HG02571 (cell line): ENCODE data around the gene AFAP1.

Source experiments
- ATAC-seq: cut with Tn5 transposase; IDR thresholded peaks from one replicate; pipeline ENCODE4 v1.9.1; 2021; ENCODE audit warnings: mild to moderate bottlenecking, moderate library complexity; ENCODE audit not compliant: unreplicated experiment

The AFAP1 gene

DNA sequence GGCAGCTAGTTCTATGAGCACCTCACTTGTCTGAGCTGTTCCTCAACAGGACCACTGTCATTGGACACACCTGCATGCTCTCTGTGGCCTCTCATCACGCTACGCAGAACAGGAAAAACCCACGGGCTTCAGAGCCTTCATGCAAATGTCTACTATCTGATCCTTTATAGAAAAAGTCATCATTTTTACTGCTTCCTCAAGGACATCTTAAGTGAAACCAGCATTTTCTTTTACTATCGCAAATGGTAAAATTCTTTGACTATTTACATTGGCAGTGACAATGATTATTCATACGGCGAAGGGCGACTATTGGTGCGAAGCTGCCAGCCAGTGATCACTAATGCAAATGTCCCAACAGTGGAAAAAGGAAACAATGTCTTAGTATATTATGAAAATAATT lies 147.0 kb downstream of the AFAP1 start:
- ATAC-seq, result no peak

DNA sequence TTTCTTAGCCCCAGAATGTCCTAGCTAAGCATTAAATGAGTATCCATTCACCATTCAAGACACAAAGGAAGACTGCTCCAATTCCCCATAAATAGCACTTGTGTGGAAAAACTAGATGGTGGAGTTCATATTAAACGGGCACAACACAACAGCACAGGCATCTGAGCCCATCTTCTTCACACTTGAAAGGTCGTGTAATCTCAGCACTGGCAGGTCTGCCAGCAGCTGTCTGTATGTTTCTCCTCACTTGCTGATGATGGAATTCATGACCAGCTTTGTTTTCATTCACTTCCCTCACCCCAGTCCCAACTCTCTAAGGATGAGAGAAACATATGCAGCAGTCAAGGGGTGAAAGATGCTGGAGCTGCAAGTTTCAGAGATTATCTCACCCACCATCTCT lies 148.7 kb downstream of the AFAP1 start:
- no peak for ATAC-seq

DNA sequence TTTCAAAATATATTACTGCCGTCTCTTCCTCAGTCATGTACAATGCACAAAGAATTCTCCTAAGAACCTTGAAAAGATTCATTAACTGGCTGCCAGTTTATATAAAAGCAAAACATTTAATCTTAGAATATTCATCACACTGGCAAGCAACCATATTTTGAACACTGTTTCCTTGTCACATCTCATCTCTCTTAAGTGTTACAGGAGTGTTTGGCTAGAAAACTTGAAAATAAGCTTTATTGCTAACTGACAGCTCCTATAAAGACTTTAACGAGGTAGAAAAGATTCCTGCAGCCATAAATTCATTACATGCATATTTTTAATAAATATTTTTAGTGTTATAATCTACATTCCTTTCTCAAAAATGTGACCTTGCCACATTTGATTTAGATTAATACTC lies 149.6 kb downstream of the AFAP1 start:
- no peak for ATAC-seq

DNA sequence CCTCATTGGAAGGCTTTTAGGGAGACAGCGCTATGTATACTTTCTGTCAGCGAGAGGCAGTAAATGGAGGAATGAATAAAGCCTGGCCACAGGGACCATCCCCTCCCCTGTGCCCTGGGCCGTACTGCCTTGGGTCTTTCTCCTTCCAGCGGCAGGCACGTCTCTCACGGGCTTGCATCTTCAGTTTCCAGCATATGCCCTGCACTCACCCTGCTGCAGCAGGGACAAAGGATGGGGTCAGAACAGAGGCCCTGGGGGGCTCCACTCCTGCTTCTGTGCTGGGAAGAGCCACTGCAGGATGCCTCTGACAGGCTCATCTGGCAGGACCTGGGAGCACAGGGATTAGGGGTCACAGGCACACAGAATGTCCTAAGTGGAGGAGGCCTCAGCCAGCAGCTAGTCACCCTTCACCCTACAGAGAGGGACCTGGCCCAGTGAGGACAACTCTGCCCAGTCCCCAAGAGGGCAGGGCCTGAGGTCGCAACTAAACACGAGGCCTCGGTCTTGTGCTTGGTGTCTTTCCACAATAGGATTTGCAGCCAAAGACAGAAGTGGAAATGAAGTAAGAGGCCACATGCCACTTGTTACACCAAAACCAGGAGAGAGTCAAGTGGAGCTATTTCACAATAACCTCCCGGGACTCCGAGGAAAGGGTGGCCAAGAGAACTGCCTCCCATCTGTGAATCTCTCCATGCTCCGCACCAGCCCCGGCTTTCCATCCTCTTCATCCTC lies 150.8 kb downstream of the AFAP1 start:
- ATAC-seq, result no peak

DNA sequence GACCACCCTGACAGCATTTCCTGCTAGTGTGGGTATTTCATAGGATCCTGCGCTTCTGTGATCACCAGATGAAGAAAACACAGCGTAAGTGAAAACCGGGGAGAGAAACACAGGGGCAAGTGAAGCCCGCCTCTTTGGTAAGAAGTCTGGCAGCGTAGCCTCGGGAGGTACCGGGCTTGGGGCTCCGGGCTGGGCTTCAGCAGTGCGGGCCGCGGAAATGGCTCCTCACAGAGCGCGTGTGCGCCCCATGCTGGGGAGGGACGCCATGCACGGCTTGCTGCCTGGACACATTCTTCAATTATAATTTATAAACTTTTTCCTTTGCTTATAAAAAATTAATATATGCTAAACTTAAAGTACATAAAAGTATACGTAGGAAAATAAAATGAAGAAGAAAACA lies 151.5 kb downstream of the AFAP1 start:
- no peak for ATAC-seq

DNA sequence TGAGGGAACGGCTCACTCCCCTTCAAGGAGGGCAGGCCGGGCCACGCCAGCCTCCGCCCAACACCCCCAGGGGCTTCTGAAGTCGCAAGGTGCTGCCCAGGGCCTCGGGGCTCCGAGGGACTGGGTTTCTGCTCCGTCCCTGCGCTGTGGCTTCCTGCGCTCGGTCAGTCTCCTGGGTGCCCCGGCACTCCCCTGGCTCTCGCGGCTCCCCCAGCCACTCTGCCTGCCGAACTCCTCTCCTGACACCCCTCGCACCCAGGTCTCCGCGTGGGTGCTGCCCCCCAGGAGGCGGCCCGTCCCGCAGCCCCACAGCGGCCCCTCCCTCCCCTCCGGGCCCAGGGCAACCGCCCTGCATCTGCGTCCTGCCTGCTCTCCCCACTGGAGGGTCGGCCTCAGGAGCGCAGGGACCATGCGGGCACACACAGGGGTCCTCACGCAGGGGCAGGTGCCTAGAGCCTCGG lies 151.9 kb downstream of the AFAP1 start:
- ATAC-seq, result no peak

DNA sequence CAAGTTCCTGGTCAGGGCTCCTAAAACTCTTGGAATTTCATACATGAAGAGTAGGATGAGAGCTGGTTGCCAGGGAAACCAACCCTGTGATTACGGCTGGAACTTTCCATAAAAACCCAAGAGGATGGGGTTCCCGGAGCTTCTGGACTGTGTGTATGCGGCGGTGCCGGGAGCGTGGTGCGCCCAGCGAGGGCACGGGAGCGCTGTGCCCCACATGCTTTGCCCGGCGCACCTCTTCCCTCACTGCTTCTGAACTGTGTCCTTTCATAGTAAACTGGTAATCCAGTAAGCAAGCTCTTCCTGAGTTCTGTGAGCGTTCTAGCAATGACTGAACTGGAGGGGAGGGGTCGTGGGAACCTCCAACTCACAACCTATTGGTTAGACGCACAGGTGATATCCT lies 152.6 kb downstream of the AFAP1 start:
- no peak for ATAC-seq

DNA sequence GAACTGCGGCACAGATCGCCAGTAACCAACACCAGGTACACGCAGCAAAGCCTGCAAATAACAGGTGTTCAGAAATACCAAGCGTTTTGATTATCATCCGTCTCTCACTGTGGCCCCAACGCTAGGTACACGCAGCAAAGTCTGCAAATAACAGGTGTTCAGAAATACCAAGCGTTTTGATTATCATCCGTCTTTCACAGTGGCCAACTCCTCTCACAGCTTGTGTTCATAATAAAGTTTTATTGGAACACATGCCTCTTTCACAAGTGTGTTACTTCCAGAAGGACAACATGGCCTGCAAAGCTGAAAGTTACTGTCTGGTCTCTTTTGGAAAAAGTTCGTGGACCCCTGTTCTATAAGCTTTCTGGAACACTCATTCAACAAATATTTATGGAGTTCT lies 153.1 kb downstream of the AFAP1 start:
- ATAC-seq, result no peak

DNA sequence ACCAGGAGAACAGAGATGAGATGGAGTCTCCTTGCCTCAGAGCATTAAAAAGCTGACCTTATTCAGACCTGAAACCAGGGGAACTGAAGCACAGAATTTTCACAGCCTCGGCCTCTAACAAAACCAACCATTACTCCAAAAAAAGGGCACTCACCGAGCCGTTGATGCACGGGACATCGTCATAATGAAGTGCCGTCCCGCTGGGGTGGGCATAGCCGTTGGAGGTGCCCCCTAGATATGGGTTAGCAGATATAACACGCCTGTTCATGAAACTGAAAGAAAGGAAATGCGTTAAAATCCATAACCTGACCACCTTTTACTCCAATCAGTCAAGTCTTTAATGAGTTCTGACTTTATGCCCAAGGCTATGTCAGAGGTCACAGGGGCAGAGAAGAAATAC lies 153.6 kb downstream of the AFAP1 start:
- ATAC-seq, result no peak

DNA sequence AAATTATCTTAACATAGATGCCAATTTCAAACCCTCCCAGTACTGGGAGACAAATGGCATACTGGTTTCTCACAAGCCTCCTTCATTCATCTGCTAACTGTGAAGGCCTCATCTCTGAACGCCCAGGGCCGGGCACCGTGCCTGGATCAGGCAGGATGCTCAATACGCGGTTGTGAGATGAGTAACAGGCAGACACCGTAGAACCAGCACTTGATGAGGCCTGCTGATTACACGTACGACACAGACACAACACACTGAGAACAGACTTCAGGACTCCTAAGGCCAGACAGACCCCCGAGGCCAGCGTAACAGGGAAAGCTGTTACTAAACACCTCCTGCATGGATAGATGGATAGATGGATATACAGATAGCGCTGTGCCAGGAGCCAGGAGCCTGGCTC lies 154.6 kb downstream of the AFAP1 start:
- ATAC-seq, result no peak

DNA sequence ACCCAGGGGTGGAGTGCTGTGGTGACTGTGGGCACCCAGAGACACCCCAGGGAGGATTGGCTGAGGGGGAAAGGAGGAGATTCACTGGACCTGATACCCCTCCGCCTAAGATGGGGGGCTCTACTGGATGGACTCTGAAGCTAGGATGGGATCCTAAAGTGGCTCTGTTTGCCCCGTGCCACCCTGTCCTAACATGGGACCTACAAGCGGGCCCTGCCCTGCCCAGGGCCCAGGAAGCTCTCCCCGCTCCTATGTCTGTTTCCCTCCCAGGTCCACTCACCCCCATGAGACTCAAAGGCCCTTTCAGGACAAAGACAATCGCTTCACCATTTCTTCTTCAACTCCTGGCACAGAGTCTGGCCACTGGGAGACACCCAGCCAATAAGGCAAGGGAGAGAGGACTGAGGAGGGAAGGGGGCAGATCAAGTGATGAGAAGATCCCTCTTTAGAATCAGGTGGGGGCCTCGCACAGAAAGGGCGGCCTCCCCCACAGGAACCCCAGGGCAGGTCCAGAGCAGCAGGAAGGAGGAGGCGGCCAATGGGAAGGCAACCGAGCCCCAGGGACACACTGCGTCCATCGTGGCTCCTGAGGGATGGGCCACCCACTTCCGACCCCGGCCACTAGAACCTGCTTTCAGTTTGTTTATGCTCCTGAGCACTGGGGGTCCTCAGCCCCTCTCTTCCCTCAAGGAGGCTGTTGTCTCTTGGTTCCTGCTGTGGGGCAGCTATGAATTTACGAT lies 155.4 kb downstream of the AFAP1 start:
- ATAC-seq, result no peak

DNA sequence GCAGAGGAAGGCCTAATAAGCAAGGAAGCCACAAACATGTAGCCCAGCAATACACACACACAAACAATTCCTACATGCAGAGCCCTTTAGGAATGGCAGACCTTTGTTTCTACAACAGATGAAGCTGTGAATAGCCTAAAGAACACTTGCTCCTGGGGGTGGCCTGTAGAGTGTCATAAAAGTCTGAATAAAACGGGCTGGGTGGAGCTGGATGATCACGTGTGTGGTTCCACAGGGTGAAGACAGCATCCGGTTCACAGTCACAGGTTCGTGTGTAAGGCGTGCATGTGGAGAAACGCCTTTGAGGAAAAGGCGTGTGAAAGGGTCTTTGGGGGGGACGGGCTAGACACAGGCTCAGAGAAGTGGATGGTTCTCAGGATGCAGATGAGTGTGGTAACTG lies 156.1 kb downstream of the AFAP1 start:
- ATAC-seq, result no peak

DNA sequence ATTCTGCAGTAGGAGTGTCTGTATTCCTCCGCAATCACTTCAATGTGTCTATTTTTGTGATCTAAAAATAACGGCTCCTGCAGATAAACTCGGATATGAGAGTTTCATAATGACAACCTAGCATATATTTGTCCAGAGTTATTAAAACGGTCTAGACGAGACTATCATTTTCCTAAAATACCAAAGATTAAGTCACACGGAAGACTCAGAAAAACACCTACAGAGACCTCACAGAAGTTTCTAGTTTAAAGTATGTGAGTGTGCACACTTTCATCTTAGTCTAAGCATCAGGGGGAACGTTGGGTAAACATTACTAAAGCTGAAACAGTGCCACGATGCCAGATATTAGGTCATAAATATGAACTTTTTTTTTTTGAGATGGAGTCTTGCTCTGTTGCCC lies 156.9 kb downstream of the AFAP1 start:
- no peak for ATAC-seq

DNA sequence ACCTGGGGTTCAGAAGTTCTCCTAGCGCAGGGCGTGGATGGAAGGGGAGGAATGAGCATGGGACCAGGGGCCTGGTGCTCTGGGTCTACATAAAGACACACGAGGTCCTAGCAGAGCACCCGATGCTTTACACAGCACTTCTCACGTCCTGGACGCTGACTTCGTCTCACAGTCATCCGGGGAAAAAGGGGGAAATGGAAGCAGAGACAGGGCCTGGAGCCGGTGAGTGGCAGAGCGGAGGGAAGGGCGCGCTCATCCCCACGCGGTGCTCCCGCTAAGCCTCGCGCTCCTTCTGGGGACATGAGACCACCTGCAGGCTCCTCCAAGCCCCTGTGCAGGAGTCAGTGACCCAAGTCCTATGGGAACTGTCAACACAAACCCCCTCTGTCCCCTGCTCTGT lies 157.7 kb downstream of the AFAP1 start:
- no peak for ATAC-seq

DNA sequence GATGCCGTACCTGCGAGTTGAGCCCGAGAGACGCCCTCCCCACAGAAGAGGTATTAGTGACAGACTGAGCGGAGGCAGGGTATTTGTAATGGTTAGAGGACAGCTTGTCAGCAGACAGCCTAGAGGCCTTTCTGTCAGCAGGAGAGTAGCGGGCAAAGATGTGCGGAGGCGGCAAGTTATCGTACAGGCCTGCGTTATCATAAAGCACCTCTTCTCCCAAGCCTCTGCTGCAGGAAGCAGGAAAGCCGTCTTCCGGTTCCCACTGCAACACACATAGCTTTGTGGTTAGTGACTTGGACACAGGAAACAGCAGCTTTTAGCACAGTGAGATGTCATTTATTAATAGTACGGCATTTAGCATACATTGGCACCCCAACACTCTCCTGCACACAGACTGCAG lies 158.3 kb downstream of the AFAP1 start:
- ATAC-seq, result no peak

DNA sequence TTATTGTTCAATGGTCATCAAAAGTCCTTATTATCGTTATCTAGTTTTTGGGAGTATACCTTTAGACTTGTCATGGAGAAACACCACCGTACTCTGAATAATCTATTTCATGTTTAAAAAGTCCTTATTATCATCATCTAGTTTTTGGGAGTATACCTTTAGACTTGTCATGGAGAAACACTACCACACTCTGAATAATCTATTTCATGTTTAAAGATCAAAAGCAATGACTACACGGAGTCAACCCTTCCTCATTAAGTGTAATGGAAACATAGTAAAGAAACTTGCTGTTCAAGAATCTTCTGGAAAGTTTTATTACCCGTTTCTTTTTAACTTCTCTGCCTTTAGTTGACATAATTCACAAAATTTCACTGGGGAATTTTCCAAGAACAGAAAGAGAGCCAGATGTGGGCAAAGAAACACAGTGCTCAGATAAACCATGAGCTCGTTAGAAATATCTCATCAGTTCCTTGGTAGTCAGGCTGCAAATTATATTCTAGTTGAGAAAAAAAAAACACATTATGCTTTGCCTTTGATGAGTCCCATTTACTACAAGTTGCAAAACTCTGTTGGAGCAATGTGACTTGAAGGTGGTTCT lies 158.8 kb downstream of the AFAP1 start:
- ATAC-seq, result no peak

DNA sequence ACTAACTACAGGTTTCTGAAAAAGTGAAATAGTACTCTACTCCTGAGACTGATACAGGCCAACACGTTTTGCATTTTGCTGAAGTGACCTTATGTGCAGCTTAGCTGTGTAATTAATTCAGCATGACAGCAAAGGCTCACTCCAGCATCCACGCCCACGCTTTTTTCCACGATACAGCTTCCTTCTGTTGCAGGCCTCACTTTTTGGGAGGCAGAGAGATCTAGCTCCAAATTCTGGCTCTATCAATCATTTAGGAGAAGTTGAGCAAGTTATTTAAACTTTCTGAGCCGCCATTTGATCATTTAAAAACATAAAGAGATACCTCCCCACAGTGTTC lies 160.3 kb downstream of the AFAP1 start:
- ATAC-seq, result no peak

DNA sequence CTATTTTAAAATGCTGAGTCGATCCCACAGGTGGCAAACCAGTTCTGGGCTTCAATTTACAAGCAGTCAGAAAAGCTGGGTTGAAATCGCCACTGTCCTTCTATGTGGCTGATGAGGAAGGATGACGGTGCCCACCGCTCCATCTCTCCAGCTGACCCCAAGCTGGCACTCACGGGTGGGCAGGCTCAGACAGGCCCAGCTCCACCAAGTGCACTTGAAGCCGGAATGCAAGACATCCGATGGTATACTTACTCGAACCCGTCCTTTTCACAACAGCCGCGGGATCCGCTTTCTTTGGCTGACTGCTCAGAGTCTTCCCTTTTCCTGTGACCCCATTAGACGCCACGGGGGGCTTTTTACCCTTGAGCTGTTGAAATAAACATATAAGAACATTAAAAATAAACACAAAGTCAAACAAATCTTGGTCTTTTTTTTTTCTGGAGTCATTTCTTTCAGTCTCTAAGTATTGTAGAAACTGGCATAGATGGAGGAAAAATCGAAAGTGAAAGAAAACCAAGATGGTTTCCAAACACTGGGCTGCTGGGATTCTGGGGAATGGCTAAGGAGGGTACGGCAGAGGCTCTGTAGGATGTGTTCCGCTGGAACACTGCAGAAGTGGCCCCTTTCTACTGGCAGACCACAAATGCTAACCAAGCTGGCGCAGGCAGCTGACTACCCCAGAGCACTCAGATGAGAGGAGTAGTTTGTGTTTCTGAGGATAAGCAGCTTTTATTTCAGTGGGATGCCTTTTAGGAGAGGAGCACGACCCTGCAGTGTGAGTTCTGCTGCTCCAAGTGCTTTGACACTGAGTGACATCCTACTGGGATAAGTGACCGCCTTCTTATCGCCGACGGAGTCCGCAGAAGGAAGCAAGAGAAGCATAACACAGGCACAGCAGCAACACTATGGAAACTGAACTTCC lies 160.9 kb downstream of the AFAP1 start:
- no peak for ATAC-seq

DNA sequence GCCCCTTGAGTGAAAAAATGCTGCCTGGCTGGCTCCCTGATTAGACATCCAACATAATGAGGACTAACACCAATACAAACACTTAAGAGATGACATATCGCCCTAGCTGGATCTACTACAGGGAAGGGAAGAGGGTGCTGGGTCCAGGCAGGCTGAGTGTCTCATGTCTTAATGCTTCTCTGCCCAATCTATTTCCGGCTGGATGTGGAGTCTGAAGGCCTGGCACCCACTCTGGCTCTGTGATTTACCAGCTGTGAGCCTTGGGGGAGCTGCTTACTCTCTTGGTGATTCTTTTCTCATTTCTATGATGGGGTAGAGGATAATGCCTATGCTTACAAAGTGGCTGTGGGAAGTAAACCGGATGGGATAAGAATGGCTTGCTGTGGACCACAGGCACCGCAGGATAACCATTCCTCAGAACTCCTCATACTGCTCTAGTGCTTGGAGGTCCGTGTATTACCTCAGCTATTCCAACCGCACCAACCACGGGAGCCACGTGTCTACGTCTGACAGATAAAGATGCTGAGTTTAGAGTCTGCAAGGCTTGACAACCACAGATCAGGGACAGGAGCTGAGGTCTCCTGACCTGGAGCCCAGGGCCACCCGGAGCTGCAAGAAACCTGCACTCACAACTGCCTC lies 161.7 kb downstream of the AFAP1 start:
- no peak for ATAC-seq

DNA sequence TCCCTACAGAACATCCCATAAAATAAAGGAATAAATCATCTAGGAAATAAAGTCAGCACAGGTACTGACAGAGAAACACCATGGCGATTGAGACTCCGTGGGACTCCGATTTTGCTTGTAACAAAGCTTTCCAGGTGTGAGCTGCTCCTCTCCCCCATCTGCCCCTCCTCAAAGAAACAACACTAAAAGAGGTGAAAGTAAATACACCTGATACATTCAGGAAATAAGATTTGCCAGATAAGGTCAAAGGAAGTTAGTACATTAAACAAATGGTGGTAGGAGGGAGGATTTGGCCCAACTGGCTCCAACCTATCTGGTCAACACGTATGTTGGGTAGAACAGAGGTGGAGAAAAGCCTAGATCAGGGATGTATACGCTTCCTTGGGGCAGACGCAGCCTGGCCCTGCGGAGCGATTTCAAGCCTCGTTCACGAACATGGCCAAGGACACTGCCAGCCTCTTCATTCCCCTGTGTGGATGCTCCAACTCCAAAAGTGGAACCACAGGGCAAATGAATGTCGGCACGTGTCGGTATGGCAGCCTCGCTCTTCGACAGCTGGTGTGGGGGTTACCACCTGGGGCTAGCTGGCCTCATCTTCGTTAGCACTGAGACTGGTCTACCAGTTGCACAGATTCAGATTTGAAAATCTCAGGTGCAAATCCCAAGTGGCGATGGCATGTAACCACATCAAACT lies 162.5 kb downstream of the AFAP1 start:
- ATAC-seq, result no peak
